ENCODE data around the gene MGLL.

DNA sequence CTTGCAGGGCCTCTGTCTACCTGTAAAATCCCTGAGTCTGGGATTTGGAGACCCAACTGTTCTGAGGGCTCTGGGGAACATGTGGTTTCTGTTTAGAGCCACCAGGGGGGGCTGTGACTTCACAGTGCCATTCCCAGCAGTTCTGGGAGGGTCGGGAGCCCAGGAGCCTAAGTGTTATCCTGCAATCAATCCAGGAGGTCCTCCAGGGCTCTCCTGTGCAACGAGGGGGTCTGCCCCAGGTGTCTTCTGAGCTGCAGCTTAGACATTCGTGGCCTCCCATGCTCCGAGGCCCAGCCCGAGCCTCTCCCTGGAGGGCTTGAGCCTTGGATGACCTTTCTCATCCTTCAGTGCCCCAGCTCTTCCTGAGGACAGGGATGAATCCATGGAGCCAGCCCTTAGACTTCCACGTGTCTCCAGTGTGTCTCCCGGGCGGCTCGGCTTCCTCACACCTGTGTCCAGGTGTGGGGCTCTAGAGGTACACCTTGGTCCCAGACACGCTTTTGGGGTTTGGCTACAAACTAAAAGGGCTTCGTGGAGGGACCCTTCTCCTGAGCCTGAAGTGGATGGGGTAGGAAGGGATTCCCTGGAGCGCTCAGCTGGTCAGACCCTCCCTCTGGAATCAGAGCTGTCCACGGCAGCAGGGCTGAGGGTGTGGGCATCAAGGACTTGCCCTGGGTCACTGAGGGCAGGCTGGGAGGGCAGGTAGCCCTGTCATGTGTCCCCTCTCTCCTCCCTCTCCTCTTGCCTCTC lies 169.9 kb downstream of the MGLL start:
- TF ChIP-seq, protein P1, sequence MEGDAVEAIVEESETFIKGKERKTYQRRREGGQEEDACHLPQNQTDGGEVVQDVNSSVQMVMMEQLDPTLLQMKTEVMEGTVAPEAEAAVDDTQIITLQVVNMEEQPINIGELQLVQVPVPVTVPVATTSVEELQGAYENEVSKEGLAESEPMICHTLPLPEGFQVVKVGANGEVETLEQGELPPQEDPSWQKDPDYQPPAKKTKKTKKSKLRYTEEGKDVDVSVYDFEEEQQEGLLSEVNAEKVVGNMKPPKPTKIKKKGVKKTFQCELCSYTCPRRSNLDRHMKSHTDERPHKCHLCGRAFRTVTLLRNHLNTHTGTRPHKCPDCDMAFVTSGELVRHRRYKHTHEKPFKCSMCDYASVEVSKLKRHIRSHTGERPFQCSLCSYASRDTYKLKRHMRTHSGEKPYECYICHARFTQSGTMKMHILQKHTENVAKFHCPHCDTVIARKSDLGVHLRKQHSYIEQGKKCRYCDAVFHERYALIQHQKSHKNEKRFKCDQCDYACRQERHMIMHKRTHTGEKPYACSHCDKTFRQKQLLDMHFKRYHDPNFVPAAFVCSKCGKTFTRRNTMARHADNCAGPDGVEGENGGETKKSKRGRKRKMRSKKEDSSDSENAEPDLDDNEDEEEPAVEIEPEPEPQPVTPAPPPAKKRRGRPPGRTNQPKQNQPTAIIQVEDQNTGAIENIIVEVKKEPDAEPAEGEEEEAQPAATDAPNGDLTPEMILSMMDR (IDR thresholded peaks at IDR 0.05), result peak; percentile 84
- TF ChIP-seq EZH2 (IDR thresholded peaks at IDR 0.05; ENCODE audit: borderline replicate concordance, insufficient read depth, low read depth, low read length, poor library complexity, severe bottlenecking), result no peak
